Superior temporal gyrus (tissue), 1 donor: ENCODE data around the gene IGFBP3.

Experiments
- DNase-seq: peaks from one replicate; pipeline ENCODE4 v3.0.0-alpha.2; 2016; ENCODE audit errors: extremely low spot score

Gene IGFBP3

GRCh38 chr7:45923290-45923689 lies 2.2 kb upstream of the IGFBP3 start:
- DNase-seq = peak; percentile 87

GRCh38 chr7:45922810-45923209 lies 1.7 kb upstream of the IGFBP3 start:
- DNase-seq = no peak

- DNase-seq = peak; percentile 66
These were observed 837 bp upstream of the IGFBP3 start for GRCh38 chr7:45921699-45922519.

- no peak for DNase-seq
These were observed 268 bp upstream of the IGFBP3 start for GRCh38 chr7:45921381-45921698.

GRCh38 chr7:45919993-45920459 lies 1.0 kb downstream of the IGFBP3 start:
- DNase-seq = peak; percentile 12

GRCh38 chr7:45919231-45919784 lies 1.8 kb downstream of the IGFBP3 start:
- DNase-seq = peak; percentile 30

- DNase-seq = no peak
These were observed 2.5 kb downstream of the IGFBP3 start for GRCh38 chr7:45918556-45918955.

- DNase-seq = peak; percentile 87
These were observed 3.4 kb downstream of the IGFBP3 start for GRCh38 chr7:45917658-45918057.

GRCh38 chr7:45917064-45917463 lies 4.0 kb downstream of the IGFBP3 start:
- DNase-seq = no peak

GRCh38 chr7:45915606-45916005 lies 5.5 kb downstream of the IGFBP3 start:
- no peak for DNase-seq

- no peak for DNase-seq
These were observed 6.2 kb downstream of the IGFBP3 start for GRCh38 chr7:45914911-45915310.

GRCh38 chr7:45912972-45913371 lies 8.1 kb downstream of the IGFBP3 start:
- DNase-seq = no peak

- no peak for DNase-seq
These were observed 9.8 kb downstream of the IGFBP3 start for GRCh38 chr7:45911311-45911710.

- DNase-seq = no peak
These were observed 10.2 kb downstream of the IGFBP3 start for GRCh38 chr7:45910855-45911254.

GRCh38 chr7:45909561-45909960 lies 11.5 kb downstream of the IGFBP3 start:
- DNase-seq = no peak

GRCh38 chr7:45902820-45903219 lies 18.3 kb downstream of the IGFBP3 start:
- DNase-seq = no peak

- no peak for DNase-seq
These were observed 19.5 kb downstream of the IGFBP3 start for GRCh38 chr7:45901566-45901965.

- no peak for DNase-seq
These were observed 22.9 kb downstream of the IGFBP3 start for GRCh38 chr7:45898222-45898621.

- DNase-seq = no peak
These were observed 23.9 kb downstream of the IGFBP3 start for GRCh38 chr7:45897042-45897690.

- no peak for DNase-seq
These were observed 26.4 kb downstream of the IGFBP3 start for GRCh38 chr7:45894665-45895062.

GRCh38 chr7:45893996-45894664 lies 26.9 kb downstream of the IGFBP3 start:
- no peak for DNase-seq

- DNase-seq = no peak
These were observed 27.6 kb downstream of the IGFBP3 start for GRCh38 chr7:45893374-45893995.
